AG09319 (cell line): Measurements from ENCODE around the gene RECQL5.
"Not testable (repeated sequence)": the region's sequence is repeated elsewhere in the genome, so short reads cannot be mapped to it uniquely, and the experiment has no call there.

Experiments
- DNase-seq: peaks from one replicate; pipeline ENCODE4 v3.0.0-alpha.2; 2010; ENCODE audit warnings: low read depth; ENCODE audit errors: extremely low read depth
- TF ChIP-seq, protein P1 (sequence below): IDR thresholded peaks from 2 replicates; pipeline ENCODE4 v1.5.1; 2011; ENCODE audit warnings: low read depth, mild to moderate bottlenecking, inconsistent platforms, low read length, moderate library complexity

The RECQL5 gene

GRCh38 chr17:75587675-75588595 lies 79.0 kb downstream of the RECQL5 start, which contains the start of gene MYO15B:
Gene MYO15B (plus strand): TSS chr17:75587800. CDS start chr17:75588058, 258 bp downstream.
- TF ChIP-seq, protein P1, sequence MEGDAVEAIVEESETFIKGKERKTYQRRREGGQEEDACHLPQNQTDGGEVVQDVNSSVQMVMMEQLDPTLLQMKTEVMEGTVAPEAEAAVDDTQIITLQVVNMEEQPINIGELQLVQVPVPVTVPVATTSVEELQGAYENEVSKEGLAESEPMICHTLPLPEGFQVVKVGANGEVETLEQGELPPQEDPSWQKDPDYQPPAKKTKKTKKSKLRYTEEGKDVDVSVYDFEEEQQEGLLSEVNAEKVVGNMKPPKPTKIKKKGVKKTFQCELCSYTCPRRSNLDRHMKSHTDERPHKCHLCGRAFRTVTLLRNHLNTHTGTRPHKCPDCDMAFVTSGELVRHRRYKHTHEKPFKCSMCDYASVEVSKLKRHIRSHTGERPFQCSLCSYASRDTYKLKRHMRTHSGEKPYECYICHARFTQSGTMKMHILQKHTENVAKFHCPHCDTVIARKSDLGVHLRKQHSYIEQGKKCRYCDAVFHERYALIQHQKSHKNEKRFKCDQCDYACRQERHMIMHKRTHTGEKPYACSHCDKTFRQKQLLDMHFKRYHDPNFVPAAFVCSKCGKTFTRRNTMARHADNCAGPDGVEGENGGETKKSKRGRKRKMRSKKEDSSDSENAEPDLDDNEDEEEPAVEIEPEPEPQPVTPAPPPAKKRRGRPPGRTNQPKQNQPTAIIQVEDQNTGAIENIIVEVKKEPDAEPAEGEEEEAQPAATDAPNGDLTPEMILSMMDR, result peak; percentile 12; the same call in 1 of the 2 replicates
- DNase-seq, result no peak

DNA sequence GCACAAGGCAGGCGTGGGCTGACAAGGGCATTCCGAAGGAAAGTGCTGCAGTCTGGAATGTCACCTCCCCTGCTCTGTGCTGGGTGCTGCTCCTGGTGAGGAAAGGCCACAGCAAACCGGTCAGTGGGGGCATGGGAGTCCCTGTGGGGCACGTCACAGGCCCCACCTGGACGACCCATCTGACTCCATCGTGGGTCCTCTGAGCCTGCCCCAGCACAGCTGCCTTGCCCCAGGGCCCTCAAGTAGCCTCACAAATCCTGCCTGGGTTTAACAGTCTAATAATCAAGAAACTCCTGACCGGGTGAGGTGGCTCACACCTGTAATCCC lies 82.1 kb downstream of the RECQL5 start:
- TF ChIP-seq, protein P1, result no peak
- no peak for DNase-seq

GRCh38 chr17:75583197-75583596 lies 83.8 kb downstream of the RECQL5 start:
- DNase-seq, result not testable (repeated sequence)

GRCh38 chr17:75581121-75581725 lies 85.7 kb downstream of the RECQL5 start:
- not testable (repeated sequence) for DNase-seq
